HEK293T (cell line): ENCODE measurements around the gene CNPY1.

Source experiments
- BHLHE40 ChIP-seq: fragments of 450-650 bp; IDR thresholded peaks from 2 replicates; pipeline ENCODE4 v1.6.1; 2016; ENCODE audit warnings: mild to moderate bottlenecking, moderate library complexity, borderline replicate concordance
- CTBP1 ChIP-seq: fragments of 450-650 bp; IDR thresholded peaks from 2 replicates; pipeline ENCODE4 v1.6.1; 2016; ENCODE audit warnings: borderline replicate concordance
- FOXA1 ChIP-seq: fragments of 450-650 bp; IDR thresholded peaks from 2 replicates; pipeline ENCODE4 v1.6.1; 2016; ENCODE audit warnings: mild to moderate bottlenecking
- FOXK2 ChIP-seq: fragments of 450-650 bp; IDR thresholded peaks from 2 replicates; pipeline ENCODE4 v1.6.1; 2016; ENCODE audit warnings: mild to moderate bottlenecking
- FOXM1 ChIP-seq: fragments of 450-650 bp; IDR thresholded peaks from 2 replicates; pipeline ENCODE4 v1.6.1; 2017; ENCODE audit warnings: mild to moderate bottlenecking, borderline replicate concordance
- TARDBP ChIP-seq: fragments of 450-650 bp; IDR thresholded peaks from 2 replicates; pipeline ENCODE4 v1.6.1; 2016

DNA sequence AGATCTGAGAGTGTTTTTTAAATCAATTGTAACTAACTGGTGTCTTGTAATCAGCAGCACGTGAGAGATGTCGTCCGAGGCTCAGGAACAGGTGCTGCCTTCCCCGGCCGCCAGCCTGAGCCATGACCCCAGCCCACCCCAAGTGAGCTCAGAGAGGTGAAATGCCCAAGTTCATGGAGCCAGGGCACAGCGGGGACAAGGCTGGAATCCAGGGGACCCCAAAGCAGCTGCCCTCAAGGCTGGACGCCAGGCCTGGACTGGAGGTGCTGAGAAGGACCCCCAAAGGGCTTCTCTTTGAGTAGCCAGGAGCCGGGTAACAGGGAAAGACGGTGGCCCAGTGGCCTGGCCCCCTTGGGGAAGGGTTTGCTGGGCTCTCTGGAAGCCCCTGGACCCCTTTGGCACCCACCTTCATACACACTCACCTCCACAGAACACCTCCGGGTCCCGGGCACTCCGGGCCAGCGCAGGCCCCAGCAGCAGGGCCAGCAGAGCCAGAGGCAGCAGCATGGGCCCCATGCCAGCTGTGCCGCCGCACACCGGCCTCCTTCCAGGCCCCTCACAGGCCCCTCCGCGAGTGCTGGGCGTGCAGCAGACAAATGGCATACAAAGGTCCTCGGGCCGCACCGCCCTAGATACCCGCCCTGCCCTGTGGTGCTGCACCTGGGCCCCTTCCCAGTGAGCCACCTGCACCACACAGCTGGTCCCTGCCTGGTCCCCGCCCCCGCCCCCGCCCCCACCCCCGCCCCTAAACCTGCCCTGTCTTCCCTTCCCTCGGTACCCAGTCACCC, 24.0 kb upstream of the CNPY1 start:
- TF ChIP-seq FOXK2 (no peak), FOXA1 (no peak), FOXM1 (no peak), CTBP1 (no peak), TARDBP (no peak), BHLHE40 (no peak)
